SK-N-SH treated with all-trans-retinoic acid at 6 μM for 48 hours (cell line): Measurements from ENCODE around the gene MROH7.

Source experiments
- CSDC2 ChIP-seq: fragments of 250-450 bp; sonication (Bioruptor Pico); IDR thresholded peaks from 2 replicates; pipeline ENCODE4 v1.5.0; 2020; ENCODE audit warnings: mild to moderate bottlenecking, moderate library complexity
- CSRNP3 ChIP-seq: fragments of 250-450 bp; sonication (Bioruptor Pico); IDR thresholded peaks from 2 replicates; pipeline ENCODE4 v1.5.1; 2021; ENCODE audit warnings: mild to moderate bottlenecking, moderate library complexity
- GLIS3 ChIP-seq: fragments of 250-450 bp; sonication (Bioruptor Pico); IDR thresholded peaks from 2 replicates; pipeline ENCODE4 v1.5.0; 2020; ENCODE audit warnings: mild to moderate bottlenecking, moderate library complexity
- PATZ1 ChIP-seq: fragments of 250-450 bp; sonication (Bioruptor Pico); IDR thresholded peaks from 2 replicates; pipeline ENCODE4 v1.8.0; 2020; ENCODE audit warnings: mild to moderate bottlenecking, moderate library complexity, borderline replicate concordance
- POU6F1 ChIP-seq: fragments of 250-450 bp; sonication (Bioruptor Pico); IDR thresholded peaks from 2 replicates; pipeline ENCODE4 v1.8.0; 2021; ENCODE audit warnings: low read depth, mild to moderate bottlenecking, moderate library complexity, borderline replicate concordance
- RARB ChIP-seq: fragments of 250-450 bp; sonication (Bioruptor Pico); IDR thresholded peaks from 2 replicates; pipeline ENCODE4 v1.8.0; 2021; ENCODE audit warnings: mild to moderate bottlenecking, moderate library complexity
- TSHZ2 ChIP-seq: fragments of 250-450 bp; sonication (Bioruptor Pico); IDR thresholded peaks from 2 replicates; pipeline ENCODE4 v1.5.0; 2020; ENCODE audit warnings: mild to moderate bottlenecking, moderate library complexity
- ZFP3 ChIP-seq: fragments of 250-450 bp; sonication (Bioruptor Pico); IDR thresholded peaks from 2 replicates; pipeline ENCODE4 v1.5.0; 2020; ENCODE audit warnings: mild to moderate bottlenecking, moderate library complexity
- ZFP30 ChIP-seq: fragments of 450-650 bp; formaldehyde crosslinking; IDR thresholded peaks from 2 replicates; pipeline ENCODE4 v1.5.0; 2022; ENCODE audit warnings: mild to moderate bottlenecking, moderate library complexity
- ZNF565 ChIP-seq: fragments of 450-650 bp; formaldehyde crosslinking; conservative IDR thresholded peaks from 2 replicates; pipeline ENCODE4 v1.5.0; 2020; ENCODE audit warnings: low read depth, mild to moderate bottlenecking, moderate library complexity

GRCh38 chr1:54710434-54710833 lies 68.8 kb downstream of the MROH7 start:
- no peak for TF ChIP-seq CSDC2 (CRISPR knock-in tag)
- no peak for TF ChIP-seq ZFP30 (CRISPR knock-in tag)
- no peak for TF ChIP-seq RARB (CRISPR knock-in tag)
- TF ChIP-seq PATZ1 (CRISPR knock-in tag): no peak
- TF ChIP-seq POU6F1: no peak
- no peak for TF ChIP-seq CSRNP3 (CRISPR knock-in tag)
- no peak for TF ChIP-seq ZFP3 (CRISPR knock-in tag)
- no peak for TF ChIP-seq GLIS3 (CRISPR knock-in tag)
- TF ChIP-seq TSHZ2 (CRISPR knock-in tag): no peak
- TF ChIP-seq ZNF565 (CRISPR knock-in tag): no peak
